GM23338 (cell line): Measurements from ENCODE around the gene CCDC92.

Experiments used
- EZH2 ChIP-seq: fragments of 200-600 bp; sonication (generic); IDR thresholded peaks from one replicate; pipeline ENCODE4 v1.8.0; 2017; ENCODE audit warnings: antibody characterized with exemption, mild to moderate bottlenecking, low read depth; ENCODE audit not compliant: unreplicated experiment
- EZH2phosphoT487 ChIP-seq: fragments of 200-600 bp; sonication (generic); IDR thresholded peaks from one replicate; pipeline ENCODE4 v1.8.1; 2018; ENCODE audit warnings: antibody characterized with exemption; ENCODE audit not compliant: unreplicated experiment
- POLR2AphosphoS5 ChIP-seq: IDR thresholded peaks from 2 replicates; pipeline ENCODE4 v1.6.1; 2016; ENCODE audit warnings: antibody characterized with exemption, low read depth
- TF ChIP-seq, protein P1 (sequence below), 2 experiments: fragments of 200-600 bp in 1 of 2; sonication (generic) in 1 of 2; conservative IDR thresholded peaks; 2 replicates each; pipeline versions ENCODE4 v1.5.1 to v1.6.1; 2016 to 2017; ENCODE audit warnings: antibody characterized with exemption in 2 of 2, low read depth in 2 of 2, mild to moderate bottlenecking in 2 of 2, moderate library complexity in 1 of 2

DNA sequence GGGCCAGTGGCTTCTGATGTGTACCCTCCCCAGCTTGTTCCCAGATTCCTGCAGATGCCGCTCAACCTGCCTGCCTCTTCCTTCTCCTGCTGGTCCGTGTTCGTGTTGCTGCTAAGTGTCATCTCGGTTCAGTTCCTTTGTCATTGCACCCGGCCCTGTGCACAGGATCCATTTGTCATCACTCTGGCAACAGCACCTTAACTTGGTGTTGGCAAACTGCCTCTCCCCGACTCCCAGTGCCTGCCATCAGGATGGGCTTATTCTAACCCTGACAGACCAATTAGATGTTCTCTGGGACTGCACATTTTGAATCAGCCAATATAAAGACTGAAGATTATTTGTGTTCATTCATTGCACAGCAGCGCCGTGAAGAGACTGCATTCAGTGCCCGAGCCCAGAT lies 73.3 kb downstream of the CCDC92 start:
- TF ChIP-seq, protein P1, sequence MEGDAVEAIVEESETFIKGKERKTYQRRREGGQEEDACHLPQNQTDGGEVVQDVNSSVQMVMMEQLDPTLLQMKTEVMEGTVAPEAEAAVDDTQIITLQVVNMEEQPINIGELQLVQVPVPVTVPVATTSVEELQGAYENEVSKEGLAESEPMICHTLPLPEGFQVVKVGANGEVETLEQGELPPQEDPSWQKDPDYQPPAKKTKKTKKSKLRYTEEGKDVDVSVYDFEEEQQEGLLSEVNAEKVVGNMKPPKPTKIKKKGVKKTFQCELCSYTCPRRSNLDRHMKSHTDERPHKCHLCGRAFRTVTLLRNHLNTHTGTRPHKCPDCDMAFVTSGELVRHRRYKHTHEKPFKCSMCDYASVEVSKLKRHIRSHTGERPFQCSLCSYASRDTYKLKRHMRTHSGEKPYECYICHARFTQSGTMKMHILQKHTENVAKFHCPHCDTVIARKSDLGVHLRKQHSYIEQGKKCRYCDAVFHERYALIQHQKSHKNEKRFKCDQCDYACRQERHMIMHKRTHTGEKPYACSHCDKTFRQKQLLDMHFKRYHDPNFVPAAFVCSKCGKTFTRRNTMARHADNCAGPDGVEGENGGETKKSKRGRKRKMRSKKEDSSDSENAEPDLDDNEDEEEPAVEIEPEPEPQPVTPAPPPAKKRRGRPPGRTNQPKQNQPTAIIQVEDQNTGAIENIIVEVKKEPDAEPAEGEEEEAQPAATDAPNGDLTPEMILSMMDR (conservative IDR thresholded peaks at IDR 0.05; ENCODE audit: low read depth in 2 of 2) = no peak
- TF ChIP-seq POLR2AphosphoS5 (no peak), EZH2 (no peak), EZH2phosphoT487 (no peak)
